Panc1 (cell line): ENCODE data around the gene FILIP1. TPM values are rescaled to one million over a fixed set of nuclear protein-coding genes. Genes with fewer than 3 reads are reported as not detected.

Experiments used
- ATAC-seq: fragments of 200-7000 bp; cut with Tn5 transposase; 2 replicates; pipeline ENCODE4 v1.9.1; 2020; ENCODE audit warnings: mild to moderate bottlenecking, moderate library complexity
- BruUV-seq: library from RNA; stranded (reverse); fragments of 400-500 nt; replicated peaks from 2 replicates; lab custom pipeline; 2021; lab: Mats Ljungman, UMichigan
- CTCF ChIA-PET: fragments of 300-600 bp; sonication (Branson Sonifier 250); formaldehyde crosslinking; loops from one replicate; lab custom pipeline; 2022; ENCODE audit warnings: antibody characterized with exemption; lab: Charles Lee
- POLR2A ChIA-PET: fragments of 300-600 bp; sonication (Branson Sonifier 250); formaldehyde crosslinking; loops from one replicate; lab custom pipeline; 2022; ENCODE audit warnings: antibody characterized with exemption; lab: Charles Lee
- DNase-seq: peaks from one replicate; pipeline ENCODE4 v3.0.0-alpha.2; 2010; ENCODE audit warnings: low read depth, low spot score
- H3K27ac ChIP-seq: 2 replicates; pipeline ENCODE4 v1.5.1; 2011; ENCODE audit warnings: mild to moderate bottlenecking, low read length, inconsistent platforms
- H3K27me3 ChIP-seq: fragments of 200-500 bp; sonication (Bioruptor generic); 2 replicates; pipeline ENCODE4 v1.6.0; 2014; ENCODE audit warnings: low read length, inconsistent platforms; ENCODE audit not compliant: control insufficient read depth, insufficient read depth
- H3K36me3 ChIP-seq: fragments of 200-500 bp; sonication (Bioruptor generic); 2 replicates; pipeline ENCODE4 v1.5.1; 2014; ENCODE audit warnings: inconsistent platforms, mild to moderate bottlenecking, low read length, moderate library complexity; ENCODE audit not compliant: control insufficient read depth, insufficient read depth
- H3K4me1 ChIP-seq: 2 replicates; pipeline ENCODE4 v1.5.1; 2011; ENCODE audit warnings: inconsistent platforms, mild to moderate bottlenecking, low read length, moderate library complexity; ENCODE audit not compliant: control insufficient read depth, insufficient read depth
- H3K4me3 ChIP-seq, 2 experiments: 2 replicates each; pipeline ENCODE4 v1.5.1; 2011 to 2012; ENCODE audit warnings: low read depth in 2 of 2, low read length in 2 of 2, mild to moderate bottlenecking in 2 of 2, inconsistent platforms in 1 of 2, moderate library complexity in 1 of 2
- H3K9me3 ChIP-seq: fragments of 200-500 bp; sonication (Bioruptor generic); 2 replicates; pipeline ENCODE4 v1.5.1; 2014; ENCODE audit warnings: low read depth, mild to moderate bottlenecking, inconsistent platforms, low read length, moderate library complexity; ENCODE audit not compliant: control insufficient read depth, insufficient read depth
- CTCF ChIP-seq: fragments of 450-650 bp; IDR thresholded peaks from 2 replicates; pipeline ENCODE4 v1.5.1; 2017; ENCODE audit warnings: mild to moderate bottlenecking
- POLR2AphosphoS5 ChIP-seq: IDR thresholded peaks from 2 replicates; pipeline ENCODE4 v1.6.1; 2012; ENCODE audit warnings: mild to moderate bottlenecking, low read depth, low read length, moderate library complexity
- SIN3A ChIP-seq: IDR thresholded peaks from 2 replicates; pipeline ENCODE4 v1.6.1; 2012; ENCODE audit warnings: low read depth, mild to moderate bottlenecking, low read length, moderate library complexity, borderline replicate concordance; ENCODE audit not compliant: insufficient read depth
- TCF7L2 ChIP-seq: IDR thresholded peaks from 2 replicates; pipeline ENCODE4 v1.6.1; 2011; ENCODE audit warnings: mild to moderate bottlenecking, low read depth, low read length, inconsistent platforms
- in situ Hi-C: cut with HindIII; loops from 2 replicates; pipeline ENCODE4 v1.10.0; 2016; ENCODE audit warnings: low sequenced_read_pairs, low pct_unique_long_range_greater_than_20kb
- intact Hi-C: fragments of 100-400 bp; cut with micrococcal nuclease; formaldehyde crosslinking; loops from one replicate; pipeline ENCODE4 v1.10.0; 2022; ENCODE audit not compliant: unreplicated experiment
- total RNA-seq: library from RNA; stranded (reverse); gene quantifications from one replicate; pipeline ENCODE4 v1.2.1, GENCODE V29; 2021; ENCODE audit not compliant: unreplicated experiment
- TF ChIP-seq, protein P1 (sequence below), 2 experiments: IDR thresholded peaks; 2 replicates each; pipeline ENCODE4 v1.6.1; 2011 to 2012; ENCODE audit warnings: low read depth in 2 of 2, control low read depth in 1 of 2, low read length in 1 of 2, mild to moderate bottlenecking in 1 of 2, moderate library complexity in 1 of 2; ENCODE audit not compliant: insufficient read depth in 1 of 2

Gene FILIP1
- total RNA-seq, 1 experiment from 2014 or later: 0.26 TPM

GRCh38 chr6:75302280-75302679 lies 191.3 kb downstream of the FILIP1 start:
- H3K36me3 ChIP-seq: no peaks in the 10 kb centered on the region
- POLR2A ChIA-PET: no interaction called here
- DNase-seq (no peak), ATAC-seq (no peak)
- CTCF ChIA-PET: no interaction called here
- no peaks in the 10 kb centered on the region for H3K27me3 ChIP-seq
- intact Hi-C loops (no loop called here), in situ Hi-C loops (no loop called here)
- no peak overlapping the region for H3K4me3 ChIP-seq
- no peak overlapping the region; the same call in 1 of the 2 replicates for H3K27ac ChIP-seq
- TF ChIP-seq, protein P1, sequence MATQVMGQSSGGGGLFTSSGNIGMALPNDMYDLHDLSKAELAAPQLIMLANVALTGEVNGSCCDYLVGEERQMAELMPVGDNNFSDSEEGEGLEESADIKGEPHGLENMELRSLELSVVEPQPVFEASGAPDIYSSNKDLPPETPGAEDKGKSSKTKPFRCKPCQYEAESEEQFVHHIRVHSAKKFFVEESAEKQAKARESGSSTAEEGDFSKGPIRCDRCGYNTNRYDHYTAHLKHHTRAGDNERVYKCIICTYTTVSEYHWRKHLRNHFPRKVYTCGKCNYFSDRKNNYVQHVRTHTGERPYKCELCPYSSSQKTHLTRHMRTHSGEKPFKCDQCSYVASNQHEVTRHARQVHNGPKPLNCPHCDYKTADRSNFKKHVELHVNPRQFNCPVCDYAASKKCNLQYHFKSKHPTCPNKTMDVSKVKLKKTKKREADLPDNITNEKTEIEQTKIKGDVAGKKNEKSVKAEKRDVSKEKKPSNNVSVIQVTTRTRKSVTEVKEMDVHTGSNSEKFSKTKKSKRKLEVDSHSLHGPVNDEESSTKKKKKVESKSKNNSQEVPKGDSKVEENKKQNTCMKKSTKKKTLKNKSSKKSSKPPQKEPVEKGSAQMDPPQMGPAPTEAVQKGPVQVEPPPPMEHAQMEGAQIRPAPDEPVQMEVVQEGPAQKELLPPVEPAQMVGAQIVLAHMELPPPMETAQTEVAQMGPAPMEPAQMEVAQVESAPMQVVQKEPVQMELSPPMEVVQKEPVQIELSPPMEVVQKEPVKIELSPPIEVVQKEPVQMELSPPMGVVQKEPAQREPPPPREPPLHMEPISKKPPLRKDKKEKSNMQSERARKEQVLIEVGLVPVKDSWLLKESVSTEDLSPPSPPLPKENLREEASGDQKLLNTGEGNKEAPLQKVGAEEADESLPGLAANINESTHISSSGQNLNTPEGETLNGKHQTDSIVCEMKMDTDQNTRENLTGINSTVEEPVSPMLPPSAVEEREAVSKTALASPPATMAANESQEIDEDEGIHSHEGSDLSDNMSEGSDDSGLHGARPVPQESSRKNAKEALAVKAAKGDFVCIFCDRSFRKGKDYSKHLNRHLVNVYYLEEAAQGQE (IDR thresholded peaks at IDR 0.05; ENCODE audit: insufficient read depth in 1 of 2, low read depth in 2 of 2, low read length in 1 of 2): no peak
- no peak for TF ChIP-seq POLR2AphosphoS5
- no peak for TF ChIP-seq CTCF
- no peak for TF ChIP-seq SIN3A
- TF ChIP-seq TCF7L2: no peak
- H3K9me3 ChIP-seq: no peaks in the 10 kb centered on the region
- no peaks in the 10 kb centered on the region for H3K4me1 ChIP-seq
- no TSS peak for BruUV-seq

DNA sequence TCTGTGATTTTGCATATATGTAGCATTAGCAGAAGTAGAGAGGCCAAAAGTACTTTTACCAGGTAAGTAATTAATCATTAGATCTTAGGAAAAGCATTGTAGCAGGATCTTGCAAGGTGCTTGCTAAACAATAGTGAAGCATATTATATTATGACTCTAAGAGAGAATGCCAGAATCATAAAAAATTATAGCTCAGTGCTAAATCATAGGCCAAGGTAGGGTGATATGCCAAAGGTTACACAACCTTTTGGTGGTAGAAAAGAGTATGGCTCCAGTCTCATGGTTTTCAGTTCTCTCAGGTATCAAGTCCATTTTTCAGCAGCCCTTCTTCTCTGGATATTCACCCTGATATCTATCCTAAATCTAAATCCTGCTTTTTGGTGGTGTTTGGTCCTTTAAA lies 192.1 kb downstream of the FILIP1 start:
- TF ChIP-seq CTCF (no peak), SIN3A (no peak), TCF7L2 (no peak), POLR2AphosphoS5 (no peak)
- TF ChIP-seq, protein P1 (IDR thresholded peaks at IDR 0.05; ENCODE audit: insufficient read depth in 1 of 2, low read depth in 2 of 2, low read length in 1 of 2): no peak
- Histone ChIP-seq H3K4me1 (no peaks in the 10 kb centered on the region), H3K4me3 (no peak overlapping the region), H3K9me3 (no peaks in the 10 kb centered on the region), H3K27ac (no peak overlapping the region), H3K27me3 (no peaks in the 10 kb centered on the region), H3K36me3 (no peaks in the 10 kb centered on the region)
- DNase-seq (no peak), ATAC-seq (no peak)
- ChIA-PET POLR2A (no interaction called here), CTCF (no interaction called here)
- no TSS peak for BruUV-seq
- intact Hi-C loops: no loop called here
- in situ Hi-C loops: no loop called here
